Measurements from ENCODE around the gene PPP1R12B.

The PPP1R12B gene, protein sequence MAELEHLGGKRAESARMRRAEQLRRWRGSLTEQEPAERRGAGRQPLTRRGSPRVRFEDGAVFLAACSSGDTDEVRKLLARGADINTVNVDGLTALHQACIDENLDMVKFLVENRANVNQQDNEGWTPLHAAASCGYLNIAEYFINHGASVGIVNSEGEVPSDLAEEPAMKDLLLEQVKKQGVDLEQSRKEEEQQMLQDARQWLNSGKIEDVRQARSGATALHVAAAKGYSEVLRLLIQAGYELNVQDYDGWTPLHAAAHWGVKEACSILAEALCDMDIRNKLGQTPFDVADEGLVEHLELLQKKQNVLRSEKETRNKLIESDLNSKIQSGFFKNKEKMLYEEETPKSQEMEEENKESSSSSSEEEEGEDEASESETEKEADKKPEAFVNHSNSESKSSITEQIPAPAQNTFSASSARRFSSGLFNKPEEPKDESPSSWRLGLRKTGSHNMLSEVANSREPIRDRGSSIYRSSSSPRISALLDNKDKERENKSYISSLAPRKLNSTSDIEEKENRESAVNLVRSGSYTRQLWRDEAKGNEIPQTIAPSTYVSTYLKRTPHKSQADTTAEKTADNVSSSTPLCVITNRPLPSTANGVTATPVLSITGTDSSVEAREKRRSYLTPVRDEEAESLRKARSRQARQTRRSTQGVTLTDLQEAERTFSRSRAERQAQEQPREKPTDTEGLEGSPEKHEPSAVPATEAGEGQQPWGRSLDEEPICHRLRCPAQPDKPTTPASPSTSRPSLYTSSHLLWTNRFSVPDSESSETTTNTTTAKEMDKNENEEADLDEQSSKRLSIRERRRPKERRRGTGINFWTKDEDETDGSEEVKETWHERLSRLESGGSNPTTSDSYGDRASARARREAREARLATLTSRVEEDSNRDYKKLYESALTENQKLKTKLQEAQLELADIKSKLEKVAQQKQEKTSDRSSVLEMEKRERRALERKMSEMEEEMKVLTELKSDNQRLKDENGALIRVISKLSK

DNA sequence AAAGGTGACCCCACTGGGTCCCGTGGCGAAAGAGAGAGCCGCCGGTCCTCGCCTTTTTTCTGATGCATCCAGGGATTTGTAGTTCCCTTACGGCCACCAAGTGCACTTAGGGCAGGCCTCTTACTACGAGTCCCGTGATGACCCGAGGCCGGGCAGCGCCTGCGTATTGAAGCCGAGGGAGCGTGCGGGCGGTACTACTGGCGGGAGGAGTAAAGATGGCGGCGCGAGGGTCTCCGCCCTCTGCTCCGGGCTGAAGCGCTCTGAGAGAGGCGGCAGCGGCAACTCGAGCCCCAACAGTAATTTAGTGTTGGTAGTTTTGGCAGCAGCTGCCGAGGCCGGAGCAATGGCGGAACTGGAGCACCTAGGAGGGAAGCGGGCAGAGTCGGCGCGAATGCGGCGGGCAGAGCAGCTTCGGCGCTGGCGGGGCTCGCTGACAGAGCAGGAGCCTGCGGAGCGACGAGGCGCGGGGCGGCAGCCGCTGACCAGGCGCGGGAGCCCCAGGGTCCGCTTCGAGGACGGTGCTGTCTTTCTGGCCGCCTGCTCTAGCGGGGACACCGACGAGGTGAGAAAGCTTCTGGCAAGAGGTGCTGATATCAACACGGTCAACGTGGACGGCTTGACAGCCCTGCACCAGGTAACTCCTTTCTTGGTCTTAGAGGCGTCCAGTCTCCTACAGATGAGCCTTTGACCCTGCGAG lies at the start of gene PPP1R12B:
TSS of gene PPP1R12B (plus strand) at position 191 of the 697 bp plus-strand sequence. CDS start at position 344, 153 bp downstream.
- DNase-seq = peak; percentile 96

DNA sequence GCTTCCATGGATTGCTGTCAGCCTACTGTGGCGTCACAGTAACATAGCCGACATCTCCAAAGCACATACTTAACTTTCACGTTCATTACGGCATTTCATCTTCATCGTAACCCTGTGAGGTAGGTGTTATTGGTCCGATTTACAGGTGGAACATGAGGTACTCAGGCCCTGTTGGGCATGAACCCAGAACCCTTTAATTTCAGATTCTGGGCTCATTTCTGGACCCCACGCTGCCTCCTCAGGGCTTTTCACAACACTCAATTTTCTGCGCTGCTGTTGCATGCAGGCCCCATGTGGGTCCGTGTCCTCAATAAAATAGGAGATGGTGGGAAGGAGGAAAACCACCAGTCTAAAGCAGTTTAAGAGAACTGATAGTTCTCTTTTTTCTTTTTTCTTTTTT lies 46.3 kb upstream of the PPP1R12B start:
- no peak for DNase-seq

DNA sequence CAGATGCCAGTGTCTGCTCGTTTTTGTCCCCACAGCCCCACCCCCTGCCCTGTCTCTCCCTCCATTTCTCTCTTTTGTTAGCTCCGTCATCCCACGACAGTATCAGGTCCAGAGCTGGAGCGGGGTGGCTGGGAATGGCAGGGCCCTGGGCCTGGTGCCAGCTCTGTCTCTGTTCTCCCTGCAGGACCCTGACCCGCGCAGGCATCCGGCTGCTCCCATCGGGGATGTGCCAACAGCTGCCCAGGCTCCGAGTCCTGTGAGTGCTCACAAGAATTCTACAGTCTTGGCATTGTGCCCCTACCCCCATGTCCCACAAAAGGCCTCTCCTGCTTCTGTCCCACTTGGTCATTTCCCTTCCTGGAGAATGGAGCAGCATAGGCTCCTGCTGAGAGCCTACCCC lies 44.1 kb upstream of the PPP1R12B start:
- no peak for DNase-seq

DNA sequence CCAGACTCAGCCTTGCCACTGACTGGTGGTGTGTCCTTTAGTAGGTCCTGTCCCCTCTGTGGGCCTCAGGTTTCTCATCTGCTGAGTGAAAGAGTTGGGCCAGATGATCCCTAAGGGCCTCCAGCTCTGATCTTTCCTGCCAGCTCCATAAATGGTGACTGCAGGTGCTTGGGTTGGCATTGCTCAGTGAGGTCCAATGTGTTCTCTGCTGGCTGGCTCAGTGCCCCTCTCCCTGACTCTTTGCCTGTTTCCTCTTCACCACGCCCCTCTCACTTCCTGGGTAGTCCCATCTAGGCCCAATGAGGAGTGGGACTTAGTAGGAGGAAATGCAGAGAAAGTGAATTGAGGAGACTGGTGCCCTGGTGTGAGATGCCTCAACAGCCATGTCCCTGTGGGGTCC lies 43.3 kb upstream of the PPP1R12B start:
- no peak for DNase-seq

DNA sequence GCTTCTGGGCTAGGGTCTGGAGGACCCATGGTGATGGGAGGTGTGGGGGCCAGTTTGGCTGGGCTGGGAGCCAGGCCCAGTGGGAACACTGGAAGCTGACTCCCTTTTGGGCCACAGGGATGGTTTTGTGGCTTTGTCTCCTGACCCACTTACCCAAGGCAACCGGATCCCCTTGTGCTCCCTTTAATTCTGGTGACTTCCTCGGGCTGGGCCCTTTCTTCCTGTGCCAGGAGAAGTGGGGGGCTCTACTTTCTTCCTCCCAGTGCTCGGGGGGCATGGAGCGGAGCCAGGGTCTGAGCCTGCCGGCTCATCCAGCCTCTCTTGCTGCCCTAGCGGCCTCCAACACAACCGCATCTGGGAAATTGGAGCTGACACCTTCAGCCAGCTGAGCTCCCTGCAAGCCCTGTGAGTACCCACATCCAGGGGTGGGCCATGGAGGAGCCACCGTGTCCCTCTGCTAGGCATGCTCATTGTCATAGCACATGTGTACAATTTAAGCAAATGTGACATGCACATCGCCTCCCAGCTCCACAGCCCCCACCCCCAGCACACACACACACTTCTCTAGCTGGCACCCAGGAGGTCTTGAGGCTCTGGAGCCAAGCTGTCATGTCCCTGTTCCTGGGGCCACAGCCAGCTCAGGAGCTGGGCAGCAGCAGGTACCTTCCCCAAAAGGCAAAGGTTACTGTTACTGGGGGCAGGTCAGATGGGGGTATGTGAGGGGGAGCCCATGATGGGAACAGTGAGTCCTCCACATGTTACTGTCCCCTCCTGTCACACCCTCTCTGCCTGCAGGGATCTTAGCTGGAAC lies 41.8 kb upstream of the PPP1R12B start:
- no peak for DNase-seq

DNA sequence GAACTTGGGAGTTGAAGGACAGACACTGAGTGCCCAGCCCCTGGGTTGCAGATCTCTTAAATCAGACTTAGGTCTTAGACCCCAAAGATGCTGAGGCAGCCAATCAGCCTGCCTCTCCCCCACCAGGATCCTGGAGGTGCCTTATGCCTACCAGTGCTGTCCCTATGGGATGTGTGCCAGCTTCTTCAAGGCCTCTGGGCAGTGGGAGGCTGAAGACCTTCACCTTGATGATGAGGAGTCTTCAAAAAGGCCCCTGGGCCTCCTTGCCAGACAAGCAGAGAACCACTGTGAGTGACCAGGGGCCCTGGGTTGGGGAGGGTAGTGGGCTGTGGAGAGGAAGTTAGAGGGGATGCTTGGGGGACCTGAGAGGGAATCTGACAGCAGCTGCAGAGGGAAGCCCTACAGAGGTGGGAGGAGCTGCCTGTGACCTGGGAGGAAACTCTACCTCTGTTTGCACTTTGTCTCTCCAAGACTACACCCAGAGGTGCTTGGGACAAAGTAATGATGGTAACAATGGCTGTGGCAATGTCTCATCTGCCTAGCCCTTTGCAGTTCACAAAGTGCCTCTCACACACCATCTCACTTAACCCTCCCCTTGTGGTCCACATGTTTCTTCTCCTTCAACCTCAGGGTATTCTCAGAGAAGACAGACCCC lies 38.3 kb upstream of the PPP1R12B start:
- DNase-seq = no peak

DNA sequence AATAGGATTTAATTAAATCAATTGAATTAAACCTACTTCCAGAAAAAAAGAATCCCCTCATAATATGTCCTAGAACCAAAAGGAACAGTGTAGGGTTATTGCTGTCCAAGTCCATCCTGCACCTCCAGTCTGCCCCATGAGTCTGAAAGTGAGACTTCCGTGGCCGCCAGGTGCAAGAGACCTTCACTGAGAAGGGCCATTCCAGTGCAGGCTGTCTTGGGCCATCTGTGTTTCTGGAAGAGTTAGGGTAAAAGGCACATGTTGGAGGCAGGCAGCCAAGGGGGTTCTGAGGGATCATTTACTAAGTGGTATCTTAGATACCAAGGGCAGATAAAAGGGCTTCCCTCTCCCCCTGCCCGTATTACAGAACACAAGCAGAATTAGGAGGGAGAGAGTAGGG lies 37.8 kb upstream of the PPP1R12B start:
- no peak for DNase-seq

DNA sequence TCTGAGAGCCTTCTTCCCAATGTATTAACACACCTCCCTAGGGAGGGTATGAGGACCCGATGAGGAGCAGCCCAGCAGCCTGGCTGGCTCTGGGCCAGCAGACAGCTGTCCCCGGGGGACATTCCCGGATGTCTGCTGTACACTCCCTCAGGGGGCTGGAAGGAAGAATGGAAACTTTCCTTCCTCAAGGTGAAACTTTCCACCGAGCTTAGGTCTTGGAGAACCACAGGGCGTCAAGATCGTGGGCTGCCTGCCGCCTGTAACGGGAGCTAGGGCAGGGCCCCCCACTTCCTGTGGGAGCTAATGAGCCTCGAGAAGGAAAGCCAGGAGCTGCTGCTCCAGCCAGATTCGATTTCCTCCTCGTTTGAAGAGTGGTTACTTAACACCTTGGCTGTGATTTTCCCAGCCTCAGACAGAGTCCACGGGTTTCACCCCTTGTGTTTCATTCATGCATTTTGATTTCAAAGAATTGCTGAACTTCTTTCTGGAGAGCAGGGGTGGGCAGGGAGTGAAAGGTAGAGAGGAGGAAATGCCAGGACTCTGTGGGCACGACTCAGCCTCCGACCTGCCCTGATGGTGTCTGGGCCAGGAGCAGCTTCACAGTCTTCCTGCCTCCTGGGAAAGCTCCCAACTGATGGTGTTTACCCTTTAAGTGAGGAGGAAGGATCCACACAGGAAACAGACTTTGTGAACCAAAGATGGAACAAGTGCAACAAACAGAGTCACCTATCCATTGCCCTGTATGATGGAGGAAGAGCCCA lies 36.4 kb upstream of the PPP1R12B start:
- DNase-seq = no peak

DNA sequence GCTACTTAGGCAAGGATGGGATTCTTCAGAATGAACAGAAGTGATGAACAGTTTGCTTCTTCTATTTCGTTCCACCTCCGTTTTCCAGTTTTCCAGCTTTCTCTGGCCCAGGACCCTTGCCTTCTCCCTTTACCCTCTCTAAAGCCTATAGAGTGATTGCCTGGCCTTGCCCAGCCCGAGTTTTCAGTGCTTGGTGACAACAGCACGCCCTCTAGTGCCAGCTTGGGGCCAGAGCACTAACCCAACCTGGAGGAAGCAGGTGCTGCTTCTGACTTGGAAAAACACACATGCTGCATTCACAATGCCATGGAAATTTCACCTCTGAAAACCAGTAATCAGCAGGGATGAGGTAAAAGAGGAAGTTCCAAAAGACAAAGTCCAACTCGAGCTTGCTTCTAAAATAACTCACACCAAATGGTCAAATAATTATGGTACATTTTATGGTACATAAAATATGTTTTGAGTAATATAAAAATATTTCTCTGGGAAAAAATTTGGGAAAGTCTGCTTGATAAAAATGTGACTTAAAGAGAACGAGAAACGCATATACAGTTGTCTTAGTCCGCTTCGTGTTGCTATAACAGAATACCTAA lies 32.8 kb upstream of the PPP1R12B start:
- peak; percentile 73 for DNase-seq

DNA sequence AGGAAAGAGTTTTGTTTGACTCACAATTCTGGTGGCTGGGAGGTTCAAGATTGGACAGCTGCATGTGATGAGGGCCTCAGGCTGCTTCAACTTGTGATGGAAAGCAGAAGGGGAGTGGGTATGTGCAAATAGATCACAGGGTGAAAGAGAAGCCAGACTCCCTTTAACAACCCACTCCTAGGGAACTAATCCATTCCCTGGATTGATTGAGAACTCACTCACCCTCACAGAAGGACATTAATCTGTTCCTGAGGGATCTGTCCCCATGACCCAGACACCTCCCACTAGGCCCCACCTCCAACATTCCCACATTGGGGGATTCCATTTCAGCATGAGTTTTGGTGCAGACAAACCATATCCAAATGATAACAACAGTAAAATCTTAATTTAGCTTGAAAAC lies 32.3 kb upstream of the PPP1R12B start:
- DNase-seq = no peak

DNA sequence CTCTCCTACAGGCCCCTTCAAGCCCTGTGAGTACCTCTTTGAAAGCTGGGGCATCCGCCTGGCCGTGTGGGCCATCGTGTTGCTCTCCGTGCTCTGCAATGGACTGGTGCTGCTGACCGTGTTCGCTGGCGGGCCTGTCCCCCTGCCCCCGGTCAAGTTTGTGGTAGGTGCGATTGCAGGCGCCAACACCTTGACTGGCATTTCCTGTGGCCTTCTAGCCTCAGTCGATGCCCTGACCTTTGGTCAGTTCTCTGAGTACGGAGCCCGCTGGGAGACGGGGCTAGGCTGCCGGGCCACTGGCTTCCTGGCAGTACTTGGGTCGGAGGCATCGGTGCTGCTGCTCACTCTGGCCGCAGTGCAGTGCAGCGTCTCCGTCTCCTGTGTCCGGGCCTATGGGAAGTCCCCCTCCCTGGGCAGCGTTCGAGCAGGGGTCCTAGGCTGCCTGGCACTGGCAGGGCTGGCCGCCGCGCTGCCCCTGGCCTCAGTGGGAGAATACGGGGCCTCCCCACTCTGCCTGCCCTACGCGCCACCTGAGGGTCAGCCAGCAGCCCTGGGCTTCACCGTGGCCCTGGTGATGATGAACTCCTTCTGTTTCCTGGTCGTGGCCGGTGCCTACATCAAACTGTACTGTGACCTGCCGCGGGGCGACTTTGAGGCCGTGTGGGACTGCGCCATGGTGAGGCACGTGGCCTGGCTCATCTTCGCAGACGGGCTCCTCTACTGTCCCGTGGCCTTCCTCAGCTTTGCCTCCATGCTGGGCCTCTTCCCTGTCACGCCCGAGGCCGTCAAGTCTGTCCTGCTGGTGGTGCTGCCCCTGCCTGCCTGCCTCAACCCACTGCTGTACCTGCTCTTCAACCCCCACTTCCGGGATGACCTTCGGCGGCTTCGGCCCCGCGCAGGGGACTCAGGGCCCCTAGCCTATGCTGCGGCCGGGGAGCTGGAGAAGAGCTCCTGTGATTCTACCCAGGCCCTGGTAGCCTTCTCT lies 30.3 kb upstream of the PPP1R12B start:
- no peak for DNase-seq

DNA sequence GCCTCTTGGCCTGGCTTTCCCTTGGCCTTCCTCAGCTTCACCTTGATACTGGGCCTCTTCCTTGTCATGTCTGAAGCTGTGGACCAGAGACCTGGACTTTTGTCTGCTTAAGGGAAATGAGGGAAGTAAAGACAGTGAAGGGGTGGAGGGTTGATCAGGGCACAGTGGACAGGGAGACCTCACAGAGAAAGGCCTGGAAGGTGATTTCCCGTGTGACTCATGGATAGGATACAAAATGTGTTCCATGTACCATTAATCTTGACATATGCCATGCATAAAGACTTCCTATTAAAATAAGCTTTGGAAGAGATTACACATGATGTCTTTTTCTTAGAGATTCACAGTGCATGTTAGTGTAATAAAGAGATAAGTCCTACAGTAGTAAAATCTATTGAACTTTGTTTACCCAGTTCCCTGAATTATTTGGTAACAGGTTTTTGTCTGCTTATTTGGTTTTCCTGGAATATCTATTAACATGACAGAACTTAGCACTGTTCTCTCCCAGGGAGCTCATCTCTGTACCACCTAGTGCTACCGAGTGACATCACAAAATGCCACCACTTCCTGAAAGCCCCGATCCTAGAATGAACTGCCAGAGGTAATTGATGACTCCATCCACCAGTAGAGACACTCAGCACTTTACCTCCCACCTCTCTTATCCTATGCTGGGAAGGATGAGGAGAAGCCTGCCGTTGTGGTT lies 29.0 kb upstream of the PPP1R12B start:
- DNase-seq = no peak

DNA sequence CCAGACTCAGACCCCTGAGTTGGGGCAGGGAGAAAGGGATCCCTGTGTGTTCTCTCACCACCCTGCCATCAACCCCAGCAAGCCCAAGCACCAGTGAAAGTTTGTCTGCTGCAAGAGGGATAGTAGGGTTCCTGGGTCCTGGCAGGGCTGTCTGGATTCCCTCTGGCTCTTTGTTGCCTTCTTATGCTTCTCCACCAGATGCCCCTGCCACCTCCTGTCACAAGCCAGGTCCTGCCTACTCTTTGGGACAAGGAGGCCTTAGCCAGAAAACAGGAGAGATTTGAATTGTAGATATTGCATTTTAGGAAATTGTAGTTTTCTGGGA lies 28.5 kb upstream of the PPP1R12B start:
- no peak for DNase-seq

DNA sequence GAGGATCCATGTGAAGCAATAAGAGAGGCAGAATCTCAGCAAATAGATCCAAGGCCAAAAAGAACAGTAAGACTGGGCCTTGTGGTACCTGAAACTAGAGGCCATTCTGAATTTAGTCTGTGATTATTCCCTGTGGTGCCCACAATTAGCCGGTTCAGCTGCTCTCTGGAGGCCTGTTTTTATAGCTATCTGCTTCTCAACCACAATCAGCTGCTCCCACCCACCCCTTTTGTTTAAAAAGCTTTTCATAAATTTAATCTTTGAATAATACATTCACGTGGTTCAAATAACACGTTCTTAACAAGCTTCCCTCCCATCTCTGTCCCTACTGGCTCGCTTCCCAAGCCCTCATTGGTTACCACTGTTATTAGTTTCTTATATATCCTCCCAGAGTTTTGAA lies 24.8 kb upstream of the PPP1R12B start:
- DNase-seq = no peak

DNA sequence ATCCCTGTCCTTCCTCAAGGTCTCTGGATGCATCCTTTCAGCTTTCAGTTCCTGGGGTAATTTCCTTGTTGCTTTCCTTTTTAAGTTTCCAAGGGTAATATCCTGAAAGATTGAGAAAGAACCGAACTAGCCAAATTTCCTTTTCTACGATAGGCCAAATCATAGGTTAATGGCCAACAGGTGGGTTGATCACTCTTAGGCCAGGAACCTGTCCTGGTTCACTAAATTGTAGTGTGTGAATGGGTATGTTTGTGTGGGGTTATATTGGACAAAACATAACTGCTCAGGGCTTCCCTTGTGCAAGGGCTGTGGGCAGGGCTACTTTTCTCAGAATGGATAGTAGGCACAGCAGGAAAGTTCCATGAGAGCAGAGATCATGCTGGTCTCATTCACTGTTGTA lies 23.9 kb upstream of the PPP1R12B start:
- DNase-seq = no peak

DNA sequence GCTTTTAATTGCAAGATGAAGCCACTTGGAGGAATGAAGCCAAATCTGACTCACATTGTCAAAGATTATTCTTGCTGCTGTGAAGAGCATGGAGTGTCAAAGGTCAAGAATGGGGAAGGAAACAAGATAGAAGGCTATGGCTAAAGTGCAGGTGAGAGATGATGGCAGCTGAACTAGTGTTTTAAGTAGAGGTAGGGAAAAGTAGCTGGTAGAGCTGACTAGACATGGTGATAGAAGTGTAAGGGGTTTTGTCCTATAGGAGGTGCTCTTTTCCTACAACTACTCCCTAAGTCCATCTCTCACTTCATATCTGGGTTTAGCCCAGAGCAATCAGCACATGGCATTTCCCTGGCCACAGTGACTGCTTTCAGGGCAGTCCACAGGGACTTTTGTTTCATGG lies 18.6 kb upstream of the PPP1R12B start:
- DNase-seq = no peak

DNA sequence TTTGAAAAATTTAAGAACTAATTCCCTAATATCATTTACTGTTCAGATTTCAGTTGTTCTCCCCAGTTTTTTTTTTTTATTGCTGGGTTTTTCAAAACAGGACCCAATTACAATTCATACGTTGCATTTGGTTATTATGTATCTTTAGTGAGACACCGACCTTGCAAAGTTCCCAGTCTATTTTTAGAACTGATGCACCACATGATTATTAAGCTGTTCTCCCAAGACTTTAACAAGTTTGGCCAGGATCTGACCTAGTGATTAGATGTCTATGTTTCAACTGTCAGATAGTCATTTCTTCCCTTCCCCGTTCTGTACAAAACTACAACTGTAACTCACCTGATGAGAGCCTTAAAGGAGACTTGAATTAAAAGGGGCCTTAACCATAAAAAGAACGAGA lies 14.6 kb upstream of the PPP1R12B start:
- DNase-seq = no peak

DNA sequence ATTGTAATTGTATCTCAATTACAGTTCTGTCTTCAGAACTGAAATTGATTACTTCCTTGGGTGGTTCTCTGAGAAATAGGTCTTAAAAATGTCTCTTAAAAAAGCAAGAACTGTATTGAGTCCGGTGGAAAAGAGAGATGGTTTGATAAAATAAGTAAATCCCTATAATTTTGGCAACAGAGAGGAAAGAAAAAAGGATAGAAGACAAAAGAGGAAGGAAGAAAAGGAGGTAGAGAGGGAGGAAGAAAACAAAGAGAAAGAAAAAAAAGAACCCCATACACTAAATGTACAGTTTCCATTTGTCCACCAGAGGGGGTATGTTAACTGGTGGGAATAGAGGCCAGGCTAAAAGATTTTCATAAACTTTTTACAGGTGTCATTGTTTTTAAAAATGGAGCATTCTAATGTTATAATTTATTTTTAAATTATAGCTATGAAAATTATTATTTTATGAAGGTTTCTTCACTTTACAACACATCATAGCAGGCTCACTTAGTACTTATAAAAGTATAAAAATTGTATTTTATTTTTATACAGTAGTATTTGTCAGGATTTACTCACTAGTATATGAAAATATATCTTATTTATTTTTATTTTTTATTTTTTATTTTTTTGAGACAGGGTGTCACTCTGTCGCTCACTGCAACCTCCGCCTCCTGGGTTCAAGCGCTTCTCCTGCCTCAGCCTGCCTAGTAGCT lies 4.7 kb upstream of the PPP1R12B start:
- DNase-seq = peak; percentile 65

Data from CD4-positive, alpha-beta T cell treated with Interleukin-12 subunit alpha and Interleukin-12 subunit beta, for 1 hour (primary cell).